C4-2B (cell line): Measurements from ENCODE around the gene ZBTB20.

Source experiments
- CTCF ChIP-seq: fragments of 450-650 bp; conservative IDR thresholded peaks from 2 replicates; pipeline ENCODE4 v1.5.1; 2017; ENCODE audit warnings: mild to moderate bottlenecking
- ZFX ChIP-seq: fragments of 450-650 bp; IDR thresholded peaks from 2 replicates; pipeline ENCODE4 v1.6.1; 2017

- TF ChIP-seq CTCF (no peak), ZFX (no peak)
Measured at GRCh38 chr3:114437897-114438296, 709.2 kb downstream of the ZBTB20 start.
